HEK293T (cell line): ENCODE results near the gene TINAGL1.

Experiments used
- BHLHE40 ChIP-seq: fragments of 450-650 bp; IDR thresholded peaks from 2 replicates; pipeline ENCODE4 v1.6.1; 2016; ENCODE audit warnings: mild to moderate bottlenecking, moderate library complexity, borderline replicate concordance
- CTBP1 ChIP-seq: fragments of 450-650 bp; IDR thresholded peaks from 2 replicates; pipeline ENCODE4 v1.6.1; 2016; ENCODE audit warnings: borderline replicate concordance
- ELF4 ChIP-seq: fragments of 450-650 bp; IDR thresholded peaks from 2 replicates; pipeline ENCODE4 v1.6.1; 2017; ENCODE audit warnings: antibody characterized with exemption
- FOXK2 ChIP-seq: fragments of 450-650 bp; IDR thresholded peaks from 2 replicates; pipeline ENCODE4 v1.6.1; 2016; ENCODE audit warnings: mild to moderate bottlenecking
- FOXM1 ChIP-seq: fragments of 450-650 bp; IDR thresholded peaks from 2 replicates; pipeline ENCODE4 v1.6.1; 2017; ENCODE audit warnings: mild to moderate bottlenecking, borderline replicate concordance
- HDGF ChIP-seq: fragments of 450-650 bp; IDR thresholded peaks from 2 replicates; pipeline ENCODE4 v1.6.1; 2017; ENCODE audit warnings: antibody characterized with exemption, borderline replicate concordance
- NFRKB ChIP-seq: fragments of 450-650 bp; IDR thresholded peaks from 2 replicates; pipeline ENCODE4 v1.6.1; 2016; ENCODE audit warnings: mild to moderate bottlenecking, moderate library complexity
- SP1 ChIP-seq: fragments of 450-650 bp; IDR thresholded peaks from 2 replicates; pipeline ENCODE4 v1.6.1; 2017
- SUZ12 ChIP-seq: fragments of 450-650 bp; IDR thresholded peaks from 2 replicates; pipeline ENCODE4 v1.6.1; 2016; ENCODE audit warnings: mild to moderate bottlenecking

DNA sequence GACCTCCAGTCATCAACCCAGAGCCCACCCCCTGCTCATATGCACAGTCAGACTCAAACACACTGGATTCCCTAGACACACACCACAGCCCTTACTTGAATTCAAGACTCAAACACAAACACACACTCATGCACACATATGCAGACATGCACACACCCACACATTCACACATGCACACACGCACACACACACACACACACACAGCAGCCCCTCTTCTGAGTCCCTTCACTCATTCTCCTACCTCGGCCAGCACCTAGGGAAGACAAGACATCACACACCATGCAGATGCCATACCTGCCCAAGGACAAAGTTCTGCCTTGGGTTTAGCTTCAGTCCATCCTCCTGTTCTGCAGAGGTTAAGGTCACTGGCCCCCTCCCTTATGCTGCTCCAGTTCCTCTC, 39.6 kb downstream of the TINAGL1 start:
- no peak for TF ChIP-seq BHLHE40
- no peak for TF ChIP-seq FOXM1
- no peak for TF ChIP-seq SUZ12
- no peak for TF ChIP-seq ELF4
- no peak for TF ChIP-seq NFRKB
- TF ChIP-seq FOXK2 = no peak
- no peak for TF ChIP-seq SP1
- no peak for TF ChIP-seq CTBP1
- no peak for TF ChIP-seq HDGF
